ENCODE results near the gene RAI1. TPM values are rescaled to one million over a fixed set of nuclear protein-coding genes. Genes with fewer than 3 reads are reported as not detected.

The RAI1 gene
- total and polyA plus RNA-seq, 2 of the 13 experiments (the other 11 are each of a cell fraction or from before 2014, with no cell fraction given), result 3.4 to 5.2 TPM

DNA sequence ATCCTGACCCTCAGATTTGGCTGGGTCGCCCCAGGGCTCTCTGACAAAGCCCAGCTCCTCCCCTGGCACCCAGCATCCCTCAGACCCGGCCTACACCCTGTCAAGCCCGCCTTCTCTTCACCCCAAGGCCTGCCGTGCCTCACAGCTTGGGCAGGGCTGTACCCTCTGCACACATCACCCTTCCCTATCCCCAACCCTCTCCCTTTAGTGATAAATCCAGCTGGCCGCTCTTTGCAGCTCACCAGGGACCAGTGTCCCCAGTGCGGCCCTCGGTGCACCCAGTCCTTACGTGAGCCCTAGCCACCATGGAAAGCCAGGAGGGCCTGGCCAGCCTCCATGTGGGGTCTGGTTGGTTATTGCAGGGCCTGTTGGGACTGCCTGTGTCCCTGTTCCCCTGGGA lies 74.5 kb downstream of the RAI1 start:
- intact Hi-C loops (cut with micrococcal nuclease; ENCODE audit: unreplicated experiment) (no loop called here), in situ Hi-C loops (cut with HindIII; ENCODE audit: extremely low pct_ligation_motif_present, low pct_unique_long_range_greater_than_20kb) (no loop called here)
- Histone ChIP-seq H3K9me3 (ENCODE audit: low read length) (no peaks in the 10 kb centered on the region), H4K20me1 (ENCODE audit: insufficient read depth, low read length) (peaks cover 15% of the 10 kb centered on the region; the same call in 1 of the 2 replicates), H3K27me3 (ENCODE audit: control insufficient read depth in 1 of 2, insufficient read depth in 2 of 2, low read length in 2 of 2) (no peaks in the 10 kb centered on the region), H3K36me3 (replicated peaks in 1 of 2; ENCODE audit: control insufficient read depth in 1 of 2, insufficient read depth in 2 of 2, low read length in 2 of 2) (peaks cover 2 to 17% of the 10 kb centered on the region in 2 experiments; a peak in 3 of 5 replicates), H3K79me2 (ENCODE audit: insufficient read depth, low read length) (peaks cover 16% of the 10 kb centered on the region), H3K4me3 (replicated peaks in 1 of 3; ENCODE audit: insufficient read depth in 1 of 3, low read depth in 2 of 3, low read length in 3 of 3) (no peak overlapping the region), H2AFZ (ENCODE audit: low read length) (no peak overlapping the region), H3K4me1 (ENCODE audit: insufficient read depth, low read length) (peaks cover 36% of the 10 kb centered on the region), H3K27ac (ENCODE audit: extremely low read length, insufficient read depth, low read length) (no peak overlapping the region), H3K9ac (ENCODE audit: insufficient read depth, low read depth, low read length) (no peak overlapping the region), H3K4me2 (ENCODE audit: low read depth, low read length) (no peak overlapping the region)
- ATAC-seq (no peak), DNase-seq (ENCODE audit: low spot score) (no peak), FAIRE-seq (no peak)
- POLR2A ChIA-PET, result no interaction called here
- CTCF ChIA-PET (ENCODE audit: low intra/inter-chr PET ratio, low total read pairs), result no interaction called here
- WGBS (ENCODE audit: low lambda C conversion rate), result 97% methylated on average over 8 of the region's 8 CpGs
- no TSS peak for BruUV-seq (replicated peaks)
- TF ChIP-seq SP140L (CRISPR knock-in tag; IDR thresholded peaks at IDR 0.05; ENCODE audit: borderline replicate concordance) (no peak), NR2F2 (IDR thresholded peaks at IDR 0.05; ENCODE audit: borderline replicate concordance, low read depth) (no peak), ZNF264 (CRISPR knock-in tag; IDR thresholded peaks at IDR 0.05) (no peak), NR2F6 (IDR thresholded peaks at IDR 0.05) (no peak), NR2F6 (CRISPR knock-in tag; IDR thresholded peaks at IDR 0.05) (no peak), REXO4 (CRISPR knock-in tag; IDR thresholded peaks at IDR 0.05; ENCODE audit: borderline replicate concordance) (no peak), NFKBIZ (CRISPR knock-in tag; IDR thresholded peaks at IDR 0.05) (no peak), ZKSCAN8 (CRISPR knock-in tag; IDR thresholded peaks at IDR 0.05; ENCODE audit: borderline replicate concordance) (no peak), ZNF672 (CRISPR knock-in tag; IDR thresholded peaks at IDR 0.05) (no peak), POLR2G (IDR thresholded peaks at IDR 0.05; ENCODE audit: low read depth, low read length) (no peak), ZNF33A (CRISPR knock-in tag; IDR thresholded peaks at IDR 0.05; ENCODE audit: borderline replicate concordance) (no peak), KLF11 (CRISPR knock-in tag; IDR thresholded peaks at IDR 0.05) (no peak), SCMH1 (CRISPR knock-in tag; IDR thresholded peaks at IDR 0.05; ENCODE audit: borderline replicate concordance) (no peak)
- TF ChIP-seq, protein P1, sequence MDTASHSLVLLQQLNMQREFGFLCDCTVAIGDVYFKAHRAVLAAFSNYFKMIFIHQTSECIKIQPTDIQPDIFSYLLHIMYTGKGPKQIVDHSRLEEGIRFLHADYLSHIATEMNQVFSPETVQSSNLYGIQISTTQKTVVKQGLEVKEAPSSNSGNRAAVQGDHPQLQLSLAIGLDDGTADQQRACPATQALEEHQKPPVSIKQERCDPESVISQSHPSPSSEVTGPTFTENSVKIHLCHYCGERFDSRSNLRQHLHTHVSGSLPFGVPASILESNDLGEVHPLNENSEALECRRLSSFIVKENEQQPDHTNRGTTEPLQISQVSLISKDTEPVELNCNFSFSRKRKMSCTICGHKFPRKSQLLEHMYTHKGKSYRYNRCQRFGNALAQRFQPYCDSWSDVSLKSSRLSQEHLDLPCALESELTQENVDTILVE (CRISPR knock-in tag; IDR thresholded peaks at IDR 0.05), result no peak
- TF ChIP-seq, protein P2, sequence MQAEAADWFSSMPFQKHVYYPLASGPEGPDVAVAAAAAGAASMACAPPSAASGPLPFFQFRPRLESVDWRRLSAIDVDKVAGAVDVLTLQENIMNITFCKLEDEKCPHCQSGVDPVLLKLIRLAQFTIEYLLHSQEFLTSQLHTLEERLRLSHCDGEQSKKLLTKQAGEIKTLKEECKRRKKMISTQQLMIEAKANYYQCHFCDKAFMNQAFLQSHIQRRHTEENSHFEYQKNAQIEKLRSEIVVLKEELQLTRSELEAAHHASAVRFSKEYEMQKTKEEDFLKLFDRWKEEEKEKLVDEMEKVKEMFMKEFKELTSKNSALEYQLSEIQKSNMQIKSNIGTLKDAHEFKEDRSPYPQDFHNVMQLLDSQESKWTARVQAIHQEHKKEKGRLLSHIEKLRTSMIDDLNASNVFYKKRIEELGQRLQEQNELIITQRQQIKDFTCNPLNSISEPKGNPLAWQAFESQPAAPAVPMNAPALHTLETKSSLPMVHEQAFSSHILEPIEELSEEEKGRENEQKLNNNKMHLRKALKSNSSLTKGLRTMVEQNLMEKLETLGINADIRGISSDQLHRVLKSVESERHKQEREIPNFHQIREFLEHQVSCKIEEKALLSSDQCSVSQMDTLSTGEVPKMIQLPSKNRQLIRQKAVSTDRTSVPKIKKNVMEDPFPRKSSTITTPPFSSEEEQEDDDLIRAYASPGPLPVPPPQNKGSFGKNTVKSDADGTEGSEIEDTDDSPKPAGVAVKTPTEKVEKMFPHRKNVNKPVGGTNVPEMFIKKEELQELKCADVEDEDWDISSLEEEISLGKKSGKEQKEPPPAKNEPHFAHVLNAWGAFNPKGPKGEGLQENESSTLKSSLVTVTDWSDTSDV (CRISPR knock-in tag; IDR thresholded peaks at IDR 0.05), result no peak
- TF ChIP-seq, protein P3, sequence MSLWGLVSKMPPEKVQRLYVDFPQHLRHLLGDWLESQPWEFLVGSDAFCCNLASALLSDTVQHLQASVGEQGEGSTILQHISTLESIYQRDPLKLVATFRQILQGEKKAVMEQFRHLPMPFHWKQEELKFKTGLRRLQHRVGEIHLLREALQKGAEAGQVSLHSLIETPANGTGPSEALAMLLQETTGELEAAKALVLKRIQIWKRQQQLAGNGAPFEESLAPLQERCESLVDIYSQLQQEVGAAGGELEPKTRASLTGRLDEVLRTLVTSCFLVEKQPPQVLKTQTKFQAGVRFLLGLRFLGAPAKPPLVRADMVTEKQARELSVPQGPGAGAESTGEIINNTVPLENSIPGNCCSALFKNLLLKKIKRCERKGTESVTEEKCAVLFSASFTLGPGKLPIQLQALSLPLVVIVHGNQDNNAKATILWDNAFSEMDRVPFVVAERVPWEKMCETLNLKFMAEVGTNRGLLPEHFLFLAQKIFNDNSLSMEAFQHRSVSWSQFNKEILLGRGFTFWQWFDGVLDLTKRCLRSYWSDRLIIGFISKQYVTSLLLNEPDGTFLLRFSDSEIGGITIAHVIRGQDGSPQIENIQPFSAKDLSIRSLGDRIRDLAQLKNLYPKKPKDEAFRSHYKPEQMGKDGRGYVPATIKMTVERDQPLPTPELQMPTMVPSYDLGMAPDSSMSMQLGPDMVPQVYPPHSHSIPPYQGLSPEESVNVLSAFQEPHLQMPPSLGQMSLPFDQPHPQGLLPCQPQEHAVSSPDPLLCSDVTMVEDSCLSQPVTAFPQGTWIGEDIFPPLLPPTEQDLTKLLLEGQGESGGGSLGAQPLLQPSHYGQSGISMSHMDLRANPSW (CRISPR knock-in tag; IDR thresholded peaks at IDR 0.05; ENCODE audit: borderline replicate concordance), result no peak
- TF ChIP-seq, protein P4, sequence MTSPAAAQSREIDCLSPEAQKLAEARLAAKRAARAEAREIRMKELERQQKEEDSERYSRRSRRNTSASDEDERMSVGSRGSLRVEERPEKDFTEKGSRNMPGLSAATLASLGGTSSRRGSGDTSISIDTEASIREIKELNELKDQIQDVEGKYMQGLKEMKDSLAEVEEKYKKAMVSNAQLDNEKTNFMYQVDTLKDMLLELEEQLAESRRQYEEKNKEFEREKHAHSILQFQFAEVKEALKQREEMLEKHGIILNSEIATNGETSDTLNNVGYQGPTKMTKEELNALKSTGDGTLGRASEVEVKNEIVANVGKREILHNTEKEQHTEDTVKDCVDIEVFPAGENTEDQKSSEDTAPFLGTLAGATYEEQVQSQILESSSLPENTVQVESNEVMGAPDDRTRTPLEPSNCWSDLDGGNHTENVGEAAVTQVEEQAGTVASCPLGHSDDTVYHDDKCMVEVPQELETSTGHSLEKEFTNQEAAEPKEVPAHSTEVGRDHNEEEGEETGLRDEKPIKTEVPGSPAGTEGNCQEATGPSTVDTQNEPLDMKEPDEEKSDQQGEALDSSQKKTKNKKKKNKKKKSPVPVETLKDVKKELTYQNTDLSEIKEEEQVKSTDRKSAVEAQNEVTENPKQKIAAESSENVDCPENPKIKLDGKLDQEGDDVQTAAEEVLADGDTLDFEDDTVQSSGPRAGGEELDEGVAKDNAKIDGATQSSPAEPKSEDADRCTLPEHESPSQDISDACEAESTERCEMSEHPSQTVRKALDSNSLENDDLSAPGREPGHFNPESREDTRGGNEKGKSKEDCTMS (CRISPR knock-in tag; conservative IDR thresholded peaks at IDR 0.05), result no peak

Data from HepG2 (cell line).